Measurements from ENCODE around the gene SUDS3.

The SUDS3 gene

GRCh38 chr12:118456741-118457140 lies 80.4 kb downstream of the SUDS3 start:
- no peak for DNase-seq

GRCh38 chr12:118459110-118459509 lies 82.8 kb downstream of the SUDS3 start:
- DNase-seq = no peak

GRCh38 chr12:118463677-118464076 lies 87.3 kb downstream of the SUDS3 start:
- DNase-seq = no peak

DNA sequence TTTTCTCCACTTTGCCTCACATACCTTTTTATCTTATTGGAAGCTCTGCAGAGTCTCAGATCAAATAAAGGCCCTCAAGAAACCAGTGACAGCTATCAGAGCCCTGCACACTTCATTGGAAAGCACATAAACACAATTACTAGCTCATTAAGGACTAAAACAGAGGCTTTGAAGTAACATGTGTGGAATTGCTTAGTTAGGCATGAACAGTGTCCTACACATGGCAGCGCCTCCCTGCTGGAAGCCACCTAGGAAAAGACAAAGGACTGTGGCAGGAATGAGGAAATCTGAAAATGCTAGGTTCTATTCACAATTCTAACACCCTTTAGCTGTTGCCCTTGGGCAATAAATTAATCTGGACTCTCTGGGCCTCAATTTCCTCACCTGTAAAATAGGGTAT lies 89.4 kb downstream of the SUDS3 start:
- DNase-seq = no peak

Data from activated CD8-positive, alpha-beta memory T cell treated with anti-CD3 and anti-CD28 coated beads for 24 hours (primary cell).